Ovary (tissue), 3 donors: ENCODE data around the gene WDR49.

Experiments
- POLR2A ChIP-seq: fragments of 450-650 bp; IDR thresholded peaks from one replicate; pipeline ENCODE4 v1.6.1; 2017; ENCODE audit warnings: antibody characterized with exemption, mild to moderate bottlenecking, moderate library complexity
- TF ChIP-seq, protein P1 (sequence below), 3 donors: fragments of 450-650 bp in 2 of 3; fragments of 200-600 bp in 1 of 3; IDR thresholded peaks; one replicate each; pipeline versions ENCODE4 v1.5.1 to v1.8.0; 2016 to 2022; ENCODE audit warnings: antibody characterized with exemption in 3 of 3, mild to moderate bottlenecking in 1 of 3
- donor health status: DM: no; HTN: no; CAD: no.

DNA sequence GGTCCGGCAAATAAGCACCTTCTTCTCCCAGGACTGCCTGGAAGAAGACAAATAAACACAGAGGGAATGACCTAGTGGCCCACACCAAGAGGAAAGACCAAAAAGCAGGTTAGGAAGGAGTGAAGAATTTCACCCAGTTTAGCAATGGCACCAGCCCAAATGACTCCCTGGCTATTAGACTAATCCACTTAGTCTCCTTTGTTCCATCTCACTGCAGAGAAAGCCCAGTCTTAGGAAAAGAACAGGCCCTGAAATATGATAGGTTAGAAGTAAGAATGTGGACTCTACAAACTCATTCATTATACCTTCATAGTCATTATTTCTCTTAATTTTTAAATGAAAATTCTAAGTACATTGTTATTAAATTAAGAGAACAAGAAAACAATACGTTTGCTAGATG is 203.1 kb downstream of the WDR49 start:
- TF ChIP-seq, protein P1, sequence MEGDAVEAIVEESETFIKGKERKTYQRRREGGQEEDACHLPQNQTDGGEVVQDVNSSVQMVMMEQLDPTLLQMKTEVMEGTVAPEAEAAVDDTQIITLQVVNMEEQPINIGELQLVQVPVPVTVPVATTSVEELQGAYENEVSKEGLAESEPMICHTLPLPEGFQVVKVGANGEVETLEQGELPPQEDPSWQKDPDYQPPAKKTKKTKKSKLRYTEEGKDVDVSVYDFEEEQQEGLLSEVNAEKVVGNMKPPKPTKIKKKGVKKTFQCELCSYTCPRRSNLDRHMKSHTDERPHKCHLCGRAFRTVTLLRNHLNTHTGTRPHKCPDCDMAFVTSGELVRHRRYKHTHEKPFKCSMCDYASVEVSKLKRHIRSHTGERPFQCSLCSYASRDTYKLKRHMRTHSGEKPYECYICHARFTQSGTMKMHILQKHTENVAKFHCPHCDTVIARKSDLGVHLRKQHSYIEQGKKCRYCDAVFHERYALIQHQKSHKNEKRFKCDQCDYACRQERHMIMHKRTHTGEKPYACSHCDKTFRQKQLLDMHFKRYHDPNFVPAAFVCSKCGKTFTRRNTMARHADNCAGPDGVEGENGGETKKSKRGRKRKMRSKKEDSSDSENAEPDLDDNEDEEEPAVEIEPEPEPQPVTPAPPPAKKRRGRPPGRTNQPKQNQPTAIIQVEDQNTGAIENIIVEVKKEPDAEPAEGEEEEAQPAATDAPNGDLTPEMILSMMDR (IDR thresholded peaks at IDR 0.05) = no peak
- no peak for TF ChIP-seq POLR2A
